Panc1 (cell line): ENCODE measurements around the gene ZNF479.

Experiments used
- CTCF ChIP-seq: fragments of 450-650 bp; IDR thresholded peaks from 2 replicates; pipeline ENCODE4 v1.5.1; 2017; ENCODE audit warnings: mild to moderate bottlenecking
- POLR2AphosphoS5 ChIP-seq: IDR thresholded peaks from 2 replicates; pipeline ENCODE4 v1.6.1; 2012; ENCODE audit warnings: mild to moderate bottlenecking, low read depth, low read length, moderate library complexity
- REST ChIP-seq, 2 experiments: IDR thresholded peaks; 2 replicates each; pipeline ENCODE4 v1.6.1; 2011 to 2012; ENCODE audit warnings: low read depth in 2 of 2, control low read depth in 1 of 2, low read length in 1 of 2, mild to moderate bottlenecking in 1 of 2, moderate library complexity in 1 of 2; ENCODE audit not compliant: insufficient read depth in 1 of 2
- SIN3A ChIP-seq: IDR thresholded peaks from 2 replicates; pipeline ENCODE4 v1.6.1; 2012; ENCODE audit warnings: low read depth, mild to moderate bottlenecking, low read length, moderate library complexity, borderline replicate concordance; ENCODE audit not compliant: insufficient read depth
- TCF7L2 ChIP-seq: IDR thresholded peaks from 2 replicates; pipeline ENCODE4 v1.6.1; 2011; ENCODE audit warnings: mild to moderate bottlenecking, low read depth, low read length, inconsistent platforms

GRCh38 chr7:57179776-57180415, 47.7 kb upstream of the ZNF479 start:
- no peak for TF ChIP-seq CTCF
- TF ChIP-seq REST (IDR thresholded peaks at IDR 0.05; ENCODE audit: insufficient read depth in 1 of 2, low read depth in 2 of 2, low read length in 1 of 2) = no peak
- no peak for TF ChIP-seq SIN3A
- no peak for TF ChIP-seq POLR2AphosphoS5
- TF ChIP-seq TCF7L2 = no peak
